Omental fat pad (tissue), 4 donors: ENCODE measurements around the gene GNAZ. TPM values are rescaled to one million over a fixed set of nuclear protein-coding genes. Genes with fewer than 3 reads are reported as not detected.
"Not testable (repeated sequence)": the region's sequence is repeated elsewhere in the genome, so short reads cannot be mapped to it uniquely, and the experiment has no call there.

ENCODE experiments used
- ATAC-seq: fragments of 150-250 bp; one replicate; pipeline ENCODE4 v1.9.1; 2016; ENCODE audit warnings: mild to moderate bottlenecking, moderate library complexity; ENCODE audit not compliant: low FRiP score
- DNase-seq: peaks from one replicate; pipeline ENCODE4 v3.0.0-alpha.2; 2019; ENCODE audit warnings: low spot score
- total RNA-seq, 4 donors: library from RNA; depleted of rRNA; stranded (reverse); fragments of >200 nt; gene quantifications; one replicate each; pipeline ENCODE4 v1.1.0, GENCODE V29; 2016
- TF ChIP-seq, protein P1 (sequence below), 3 donors: fragments of 450-650 bp; IDR thresholded peaks; one replicate each; pipeline ENCODE4 v1.5.1; 2016 to 2017; ENCODE audit warnings: antibody characterized with exemption in 3 of 3, mild to moderate bottlenecking in 3 of 3, moderate library complexity in 2 of 3

GNAZ gene
- total RNA-seq, 4 donors from 2014 or later, result 8.6 to 25.1 (median 16.5) TPM

DNA sequence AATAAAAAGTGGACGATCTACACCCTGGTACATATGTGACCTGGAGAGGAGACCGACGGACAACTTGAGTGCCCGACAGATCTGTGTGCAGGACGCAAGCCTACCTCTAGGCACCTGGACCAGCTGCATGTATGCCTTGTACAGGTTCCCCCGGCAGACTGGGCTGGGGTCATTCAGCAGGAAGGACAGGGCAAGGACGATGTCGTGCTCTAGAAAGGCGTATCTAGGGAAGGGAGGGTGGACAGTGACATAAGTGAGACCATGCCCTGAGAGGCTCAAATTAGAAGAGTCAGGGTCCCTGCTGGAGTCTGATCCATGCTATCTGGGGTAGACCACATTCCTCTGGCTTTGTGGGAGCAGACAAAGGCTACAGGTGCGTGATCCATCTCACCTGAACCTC, 63.6 kb downstream of the GNAZ start:
- TF ChIP-seq, protein P1, sequence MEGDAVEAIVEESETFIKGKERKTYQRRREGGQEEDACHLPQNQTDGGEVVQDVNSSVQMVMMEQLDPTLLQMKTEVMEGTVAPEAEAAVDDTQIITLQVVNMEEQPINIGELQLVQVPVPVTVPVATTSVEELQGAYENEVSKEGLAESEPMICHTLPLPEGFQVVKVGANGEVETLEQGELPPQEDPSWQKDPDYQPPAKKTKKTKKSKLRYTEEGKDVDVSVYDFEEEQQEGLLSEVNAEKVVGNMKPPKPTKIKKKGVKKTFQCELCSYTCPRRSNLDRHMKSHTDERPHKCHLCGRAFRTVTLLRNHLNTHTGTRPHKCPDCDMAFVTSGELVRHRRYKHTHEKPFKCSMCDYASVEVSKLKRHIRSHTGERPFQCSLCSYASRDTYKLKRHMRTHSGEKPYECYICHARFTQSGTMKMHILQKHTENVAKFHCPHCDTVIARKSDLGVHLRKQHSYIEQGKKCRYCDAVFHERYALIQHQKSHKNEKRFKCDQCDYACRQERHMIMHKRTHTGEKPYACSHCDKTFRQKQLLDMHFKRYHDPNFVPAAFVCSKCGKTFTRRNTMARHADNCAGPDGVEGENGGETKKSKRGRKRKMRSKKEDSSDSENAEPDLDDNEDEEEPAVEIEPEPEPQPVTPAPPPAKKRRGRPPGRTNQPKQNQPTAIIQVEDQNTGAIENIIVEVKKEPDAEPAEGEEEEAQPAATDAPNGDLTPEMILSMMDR (IDR thresholded peaks at IDR 0.05), result no peak
- ATAC-seq (no peak), DNase-seq (no peak)

GRCh38 chr22:23136991-23137390, 66.7 kb downstream of the GNAZ start:
- ATAC-seq, DNase-seq: not testable (repeated sequence)

GRCh38 chr22:23137468-23137867, 67.1 kb downstream of the GNAZ start:
- TF ChIP-seq, protein P1 (IDR thresholded peaks at IDR 0.05), result no peak
- no peak for DNase-seq

GRCh38 chr22:23137905-23138561, 67.7 kb downstream of the GNAZ start:
- DNase-seq (no peak), ATAC-seq (no peak)
- TF ChIP-seq, protein P1 (IDR thresholded peaks at IDR 0.05), result no peak

More at GRCh38 chr22:23137468-23137867, 67.1 kb downstream of the GNAZ start:
- ATAC-seq, result no peak

- DNase-seq (no peak), ATAC-seq (no peak)
- TF ChIP-seq, protein P1 (IDR thresholded peaks at IDR 0.05), result no peak
Observed at GRCh38 chr22:23138584-23139435, 68.5 kb downstream of the GNAZ start.

DNA sequence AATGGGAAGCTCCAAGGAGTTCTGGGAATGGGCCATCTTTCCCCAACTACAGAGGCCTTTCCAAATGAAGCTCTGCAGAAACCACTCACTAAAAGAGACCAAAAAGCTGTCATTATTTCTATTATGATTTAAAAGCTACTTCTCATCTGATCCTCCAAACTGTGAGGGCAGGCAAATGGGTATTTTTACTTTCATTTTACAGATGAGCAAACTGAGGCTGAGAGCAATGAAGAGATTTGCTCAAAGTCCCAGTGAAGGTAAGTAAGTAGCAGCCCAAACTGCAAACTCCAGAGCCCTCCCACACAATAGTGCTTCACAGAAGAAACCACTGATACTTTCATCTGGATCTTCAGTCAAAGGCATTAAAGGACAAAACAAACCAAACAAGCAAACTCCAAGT, 70.1 kb downstream of the GNAZ start:
- TF ChIP-seq, protein P1 (IDR thresholded peaks at IDR 0.05), result no peak
- DNase-seq (no peak), ATAC-seq (no peak)

DNA sequence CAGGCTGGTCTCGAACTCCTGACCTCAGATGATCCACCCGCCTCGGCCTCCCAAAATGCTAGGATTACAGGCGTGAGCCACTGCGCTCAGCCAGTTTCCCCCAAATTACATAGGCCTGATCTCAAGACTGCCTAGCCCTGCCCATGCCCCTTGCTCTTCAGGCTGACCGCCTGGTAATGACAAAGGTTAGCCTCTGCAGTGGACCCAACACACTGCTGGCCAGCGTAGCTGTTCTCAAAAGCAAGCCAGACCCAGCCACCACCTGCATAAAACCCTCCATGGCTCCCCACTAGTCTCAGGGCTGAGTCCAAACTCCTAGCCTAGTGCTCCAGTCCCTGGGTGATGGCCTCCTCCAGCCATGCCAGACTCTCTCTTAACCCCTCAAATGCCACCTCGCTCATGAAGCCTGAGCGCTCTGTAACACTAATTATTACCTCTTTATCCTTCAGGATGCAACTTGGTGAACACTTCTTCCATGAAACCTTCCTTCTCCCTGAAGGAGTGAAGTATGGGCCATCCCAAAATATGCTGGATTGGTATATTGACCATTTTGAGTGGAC, 72.3 kb downstream of the GNAZ start:
- DNase-seq (no peak), ATAC-seq (no peak)
- TF ChIP-seq, protein P1 (IDR thresholded peaks at IDR 0.05), result no peak
